ENCODE results near the gene FMN1. TPM values are rescaled to one million over a fixed set of nuclear protein-coding genes. Genes with fewer than 3 reads are reported as not detected.

The FMN1 gene
- total and polyA plus RNA-seq, 2 of the 13 experiments (the other 11 are each of a cell fraction or from before 2014, with no cell fraction given): 0.20 to 0.60 TPM

GRCh38 chr15:33080006-33080405 lies 114.5 kb downstream of the FMN1 start:
- no peak overlapping the region for H3K9ac ChIP-seq (ENCODE audit: insufficient read depth, low read depth, low read length)
- DNase-seq (ENCODE audit: low spot score): no peak
- H3K4me2 ChIP-seq (ENCODE audit: low read depth, low read length): no peak overlapping the region
- no peaks in the 10 kb centered on the region for H3K36me3 ChIP-seq (replicated peaks in 1 of 2; ENCODE audit: control insufficient read depth in 1 of 2, insufficient read depth in 2 of 2, low read length in 2 of 2)
- ChIA-PET CTCF (ENCODE audit: low intra/inter-chr PET ratio, low total read pairs) (no interaction called here), POLR2A (no interaction called here)
- in situ Hi-C loops (cut with HindIII; ENCODE audit: extremely low pct_ligation_motif_present, low pct_unique_long_range_greater_than_20kb) (no loop called here), intact Hi-C loops (cut with micrococcal nuclease; ENCODE audit: unreplicated experiment) (no loop called here)
- 39% methylated on average over 4 of the region's 4 CpGs for WGBS (ENCODE audit: low lambda C conversion rate)
- no TSS peak for BruUV-seq (replicated peaks)
- H3K9me3 ChIP-seq (ENCODE audit: low read length): no peaks in the 10 kb centered on the region
- FAIRE-seq: no peak
- H3K27ac ChIP-seq (ENCODE audit: extremely low read length, insufficient read depth, low read length): no peak overlapping the region
- H3K27me3 ChIP-seq (ENCODE audit: control insufficient read depth in 1 of 2, insufficient read depth in 2 of 2, low read length in 2 of 2): peaks cover 0 to 3% of the 10 kb centered on the region in 2 experiments; a peak in 1 of 5 replicates
- no peak for ATAC-seq
- no peaks in the 10 kb centered on the region for H3K79me2 ChIP-seq (ENCODE audit: insufficient read depth, low read length)
- TF ChIP-seq ZNF460 (CRISPR knock-in tag; IDR thresholded peaks at IDR 0.05; ENCODE audit: borderline replicate concordance) (no peak), ZNF776 (CRISPR knock-in tag; IDR thresholded peaks at IDR 0.05) (no peak), NFE2L2 (IDR thresholded peaks at IDR 0.05; ENCODE audit: low read length) (no peak), FOXA1 (IDR thresholded peaks at IDR 0.05) (no peak), FOXA1 (CRISPR knock-in tag; IDR thresholded peaks at IDR 0.05) (no peak), CAMTA2 (CRISPR knock-in tag; IDR thresholded peaks at IDR 0.05; ENCODE audit: borderline replicate concordance) (no peak)
- TF ChIP-seq, protein P1, sequence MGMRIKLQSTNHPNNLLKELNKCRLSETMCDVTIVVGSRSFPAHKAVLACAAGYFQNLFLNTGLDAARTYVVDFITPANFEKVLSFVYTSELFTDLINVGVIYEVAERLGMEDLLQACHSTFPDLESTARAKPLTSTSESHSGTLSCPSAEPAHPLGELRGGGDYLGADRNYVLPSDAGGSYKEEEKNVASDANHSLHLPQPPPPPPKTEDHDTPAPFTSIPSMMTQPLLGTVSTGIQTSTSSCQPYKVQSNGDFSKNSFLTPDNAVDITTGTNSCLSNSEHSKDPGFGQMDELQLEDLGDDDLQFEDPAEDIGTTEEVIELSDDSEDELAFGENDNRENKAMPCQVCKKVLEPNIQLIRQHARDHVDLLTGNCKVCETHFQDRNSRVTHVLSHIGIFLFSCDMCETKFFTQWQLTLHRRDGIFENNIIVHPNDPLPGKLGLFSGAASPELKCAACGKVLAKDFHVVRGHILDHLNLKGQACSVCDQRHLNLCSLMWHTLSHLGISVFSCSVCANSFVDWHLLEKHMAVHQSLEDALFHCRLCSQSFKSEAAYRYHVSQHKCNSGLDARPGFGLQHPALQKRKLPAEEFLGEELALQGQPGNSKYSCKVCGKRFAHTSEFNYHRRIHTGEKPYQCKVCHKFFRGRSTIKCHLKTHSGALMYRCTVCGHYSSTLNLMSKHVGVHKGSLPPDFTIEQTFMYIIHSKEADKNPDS (CRISPR knock-in tag; IDR thresholded peaks at IDR 0.05): no peak
- H3K4me3 ChIP-seq (replicated peaks in 1 of 3; ENCODE audit: insufficient read depth in 1 of 3, low read depth in 2 of 3, low read length in 3 of 3): no peak overlapping the region
- H4K20me1 ChIP-seq (ENCODE audit: insufficient read depth, low read length): no peaks in the 10 kb centered on the region
- H3K4me1 ChIP-seq (ENCODE audit: insufficient read depth, low read length): no peaks in the 10 kb centered on the region
- H2AFZ ChIP-seq (ENCODE audit: low read length): no peak overlapping the region

- H3K36me3 ChIP-seq (replicated peaks in 1 of 2; ENCODE audit: control insufficient read depth in 1 of 2, insufficient read depth in 2 of 2, low read length in 2 of 2): no peaks in the 10 kb centered on the region
- 29% methylated on average over 2 of the region's 2 CpGs for WGBS (ENCODE audit: low lambda C conversion rate)
- DNase-seq (ENCODE audit: low spot score) (no peak), FAIRE-seq (no peak), ATAC-seq (no peak)
- POLR2A ChIA-PET: no interaction called here
- intact Hi-C loops (cut with micrococcal nuclease; ENCODE audit: unreplicated experiment) (no loop called here), in situ Hi-C loops (cut with HindIII; ENCODE audit: extremely low pct_ligation_motif_present, low pct_unique_long_range_greater_than_20kb) (no loop called here)
- no peaks in the 10 kb centered on the region for H3K79me2 ChIP-seq (ENCODE audit: insufficient read depth, low read length)
- no peak overlapping the region for H3K9ac ChIP-seq (ENCODE audit: insufficient read depth, low read depth, low read length)
- no peaks in the 10 kb centered on the region for H3K9me3 ChIP-seq (ENCODE audit: low read length)
- peaks cover 0 to 3% of the 10 kb centered on the region in 2 experiments; a peak in 1 of 5 replicates for H3K27me3 ChIP-seq (ENCODE audit: control insufficient read depth in 1 of 2, insufficient read depth in 2 of 2, low read length in 2 of 2)
- no peak overlapping the region for H3K4me2 ChIP-seq (ENCODE audit: low read depth, low read length)
- CTCF ChIA-PET (ENCODE audit: low intra/inter-chr PET ratio, low total read pairs): no interaction called here
- no peak overlapping the region for H3K4me3 ChIP-seq (replicated peaks in 1 of 3; ENCODE audit: insufficient read depth in 1 of 3, low read depth in 2 of 3, low read length in 3 of 3)
- H3K4me1 ChIP-seq (ENCODE audit: insufficient read depth, low read length): no peaks in the 10 kb centered on the region
- no TSS peak for BruUV-seq (replicated peaks)
- no peaks in the 10 kb centered on the region for H4K20me1 ChIP-seq (ENCODE audit: insufficient read depth, low read length)
- no peak overlapping the region for H2AFZ ChIP-seq (ENCODE audit: low read length)
- no peak overlapping the region for H3K27ac ChIP-seq (ENCODE audit: extremely low read length, insufficient read depth, low read length)
- TF ChIP-seq, protein P2, sequence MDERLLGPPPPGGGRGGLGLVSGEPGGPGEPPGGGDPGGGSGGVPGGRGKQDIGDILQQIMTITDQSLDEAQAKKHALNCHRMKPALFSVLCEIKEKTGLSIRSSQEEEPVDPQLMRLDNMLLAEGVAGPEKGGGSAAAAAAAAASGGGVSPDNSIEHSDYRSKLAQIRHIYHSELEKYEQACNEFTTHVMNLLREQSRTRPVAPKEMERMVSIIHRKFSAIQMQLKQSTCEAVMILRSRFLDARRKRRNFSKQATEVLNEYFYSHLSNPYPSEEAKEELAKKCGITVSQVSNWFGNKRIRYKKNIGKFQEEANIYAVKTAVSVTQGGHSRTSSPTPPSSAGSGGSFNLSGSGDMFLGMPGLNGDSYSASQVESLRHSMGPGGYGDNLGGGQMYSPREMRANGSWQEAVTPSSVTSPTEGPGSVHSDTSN (CRISPR knock-in tag; IDR thresholded peaks at IDR 0.05): no peak
- TF ChIP-seq EEA1 (CRISPR knock-in tag; IDR thresholded peaks at IDR 0.05; ENCODE audit: borderline replicate concordance): no peak
- no peak for TF ChIP-seq HBP1 (CRISPR knock-in tag; IDR thresholded peaks at IDR 0.05; ENCODE audit: low read depth)
- TF ChIP-seq ZNF792 (CRISPR knock-in tag; IDR thresholded peaks at IDR 0.05): no peak
- no peak for TF ChIP-seq NFE2L2 (IDR thresholded peaks at IDR 0.05; ENCODE audit: low read length)
- no peak for TF ChIP-seq ZFYVE20 (CRISPR knock-in tag; IDR thresholded peaks at IDR 0.05; ENCODE audit: borderline replicate concordance, low read depth)
- TF ChIP-seq GPN1 (CRISPR knock-in tag; IDR thresholded peaks at IDR 0.05; ENCODE audit: borderline replicate concordance): no peak
- no peak for TF ChIP-seq KDM1A (CRISPR knock-in tag; IDR thresholded peaks at IDR 0.05)
- TF ChIP-seq HOXA7 (CRISPR knock-in tag; IDR thresholded peaks at IDR 0.05): no peak
- TF ChIP-seq SIN3B (IDR thresholded peaks at IDR 0.05; ENCODE audit: low read length): no peak
These were observed 115.9 kb downstream of the FMN1 start for GRCh38 chr15:33078607-33079006.

Data from HepG2 (cell line).